ENCODE measurements around the gene LMOD1.
"Not testable (repeated sequence)": the region's sequence is repeated elsewhere in the genome, so short reads cannot be mapped to it uniquely, and the experiment has no call there.

The LMOD1 gene

GRCh38 chr1:201945863-201946223, 505 bp downstream of the LMOD1 start:
- no peak for DNase-seq

- DNase-seq, result no peak
Measured at GRCh38 chr1:201945157-201945556, 1.2 kb downstream of the LMOD1 start.

DNA sequence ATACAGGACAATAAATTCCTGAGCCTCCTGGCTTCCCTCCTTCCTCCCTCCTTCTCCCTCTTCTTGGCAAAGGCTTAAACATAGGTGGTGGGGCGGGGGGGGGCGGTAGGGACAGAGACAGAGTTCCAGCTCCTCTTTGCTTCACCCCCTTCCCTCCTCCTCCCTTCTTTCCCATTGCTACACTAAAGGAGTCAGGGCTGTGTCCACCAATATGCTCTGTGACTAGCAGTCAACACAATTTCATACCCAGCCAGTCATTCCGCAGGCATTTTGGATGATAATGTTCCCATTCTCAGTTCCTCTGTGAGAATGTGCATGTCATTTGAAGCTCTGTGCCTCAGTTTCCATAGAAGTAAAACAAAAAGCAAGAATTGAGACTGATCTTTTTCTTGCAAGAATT, 1.7 kb downstream of the LMOD1 start:
- DNase-seq, result no peak

- DNase-seq, result no peak
Measured at GRCh38 chr1:201944002-201944401, 2.3 kb downstream of the LMOD1 start.

DNA sequence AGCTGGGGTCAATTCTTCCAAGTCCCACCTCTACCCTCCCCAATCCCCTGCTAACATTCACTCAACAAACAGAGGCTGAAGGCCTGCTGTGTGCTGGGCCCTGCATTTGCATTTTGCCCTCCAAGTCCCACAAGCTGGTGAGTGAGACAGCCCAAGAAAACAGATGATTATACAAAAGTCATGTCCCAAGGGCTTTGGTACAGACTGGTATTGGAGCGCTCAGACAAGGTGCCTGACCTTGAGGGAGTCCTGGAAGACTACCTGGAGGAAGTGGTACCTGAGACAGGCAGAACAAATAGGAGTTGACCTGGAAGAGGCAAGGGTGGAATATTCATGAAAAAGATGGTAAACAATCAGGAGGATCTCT, 4.2 kb downstream of the LMOD1 start:
- DNase-seq, result no peak

DNA sequence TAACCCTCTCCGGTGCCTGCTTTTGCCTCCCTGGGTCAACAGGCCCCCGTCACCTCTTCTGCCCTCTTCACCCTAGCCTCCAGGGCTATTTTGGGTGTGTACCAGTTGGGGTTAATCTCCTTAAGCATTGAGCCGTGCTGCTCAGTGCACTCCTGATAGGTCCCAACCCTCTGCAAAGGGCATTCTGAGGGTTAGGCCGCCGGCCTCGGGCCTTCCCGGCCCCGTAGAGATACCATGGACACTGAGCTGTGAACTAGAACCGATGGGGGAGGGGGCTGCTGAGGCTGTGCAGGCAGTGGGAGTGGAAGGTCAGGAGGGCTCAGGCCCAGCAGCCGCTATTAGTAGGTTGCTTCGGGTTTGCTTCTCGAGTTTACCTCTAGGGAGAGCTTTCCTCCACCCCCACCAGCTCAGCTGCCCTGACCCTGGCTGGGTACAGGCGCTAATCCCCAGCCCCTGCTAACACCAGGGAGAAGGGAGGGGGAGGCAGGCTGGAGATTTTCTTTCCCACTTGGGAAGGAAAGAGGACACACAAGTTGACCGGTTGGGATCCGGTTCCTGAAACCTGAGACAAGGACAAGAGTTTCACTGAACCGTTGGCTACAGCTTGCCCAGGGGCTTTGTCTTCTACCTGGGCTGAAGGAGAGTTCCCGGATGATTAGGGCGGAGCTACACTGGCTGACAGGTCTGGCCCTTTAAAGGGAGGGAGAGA, 4.8 kb downstream of the LMOD1 start:
- DNase-seq, result no peak

DNA sequence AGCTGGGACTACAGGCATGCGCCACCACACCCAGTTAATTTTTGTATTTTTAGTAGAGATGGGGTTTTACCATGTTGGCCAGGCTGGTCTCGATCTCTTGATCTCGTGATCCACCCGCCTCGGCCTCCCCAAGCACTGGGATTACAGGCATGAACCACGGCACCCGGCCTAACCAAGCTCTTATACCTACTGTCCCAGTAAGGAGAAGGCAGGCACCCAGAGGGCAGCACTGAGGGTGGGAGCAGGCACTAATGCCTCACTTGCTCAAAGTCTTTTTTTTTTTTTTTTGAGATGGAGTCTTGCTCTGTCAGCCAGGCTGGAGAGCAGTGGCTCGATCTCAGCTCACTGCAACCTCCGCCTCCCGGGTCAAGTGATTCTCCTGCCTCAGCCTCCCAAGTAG, 6.0 kb downstream of the LMOD1 start:
- not testable (repeated sequence) for DNase-seq

DNA sequence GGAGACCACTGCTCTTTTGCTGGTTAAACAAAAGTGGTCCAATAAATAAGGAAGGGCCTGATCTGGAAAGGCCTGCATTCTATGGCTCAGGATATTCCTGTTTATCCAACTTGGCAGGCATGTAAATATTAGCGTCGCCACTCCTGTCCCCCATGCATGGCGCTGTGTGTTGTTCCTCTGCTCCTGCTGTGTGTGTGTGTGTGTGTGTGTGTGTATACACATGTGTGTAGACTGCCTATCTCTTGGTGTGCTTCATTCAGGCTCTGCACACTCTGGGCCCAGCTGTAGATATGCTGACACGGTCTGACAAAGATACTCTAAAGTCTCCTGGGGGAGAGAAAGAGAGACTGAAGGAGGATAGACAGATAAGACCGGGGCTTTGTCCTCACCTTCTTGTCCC, 6.8 kb downstream of the LMOD1 start:
- no peak for DNase-seq

- DNase-seq, result no peak
Measured at GRCh38 chr1:201939148-201939547, 7.2 kb downstream of the LMOD1 start.

DNA sequence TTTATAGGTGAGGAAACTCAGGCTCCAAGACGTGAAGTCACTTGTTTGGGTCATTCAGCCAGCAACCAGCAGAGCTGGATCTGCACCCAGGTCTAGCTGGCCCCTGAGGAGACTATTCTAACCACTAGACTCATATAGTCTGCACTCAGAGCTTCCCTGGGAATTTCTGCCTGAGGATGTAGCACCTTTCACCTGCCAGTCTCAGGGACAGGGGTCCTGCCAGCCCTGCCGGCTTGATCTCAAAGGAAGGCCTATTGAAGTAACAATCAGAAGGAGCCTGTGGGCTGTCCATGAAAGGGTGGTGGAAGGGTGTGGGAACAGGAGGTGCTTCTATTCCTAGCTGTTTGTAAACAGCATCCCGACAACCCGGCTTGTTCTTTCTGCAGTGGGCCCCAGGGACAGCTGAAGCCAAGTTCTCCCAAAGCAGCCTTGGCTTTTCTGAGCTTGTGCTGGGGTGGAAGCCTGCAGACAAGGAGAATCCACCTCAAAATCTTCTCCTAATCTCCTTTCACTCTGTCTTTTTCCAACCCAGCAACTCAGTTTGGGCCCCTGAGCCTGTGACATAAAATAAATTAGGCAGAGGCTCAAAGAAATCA, 7.8 kb downstream of the LMOD1 start:
- no peak for DNase-seq

DNA sequence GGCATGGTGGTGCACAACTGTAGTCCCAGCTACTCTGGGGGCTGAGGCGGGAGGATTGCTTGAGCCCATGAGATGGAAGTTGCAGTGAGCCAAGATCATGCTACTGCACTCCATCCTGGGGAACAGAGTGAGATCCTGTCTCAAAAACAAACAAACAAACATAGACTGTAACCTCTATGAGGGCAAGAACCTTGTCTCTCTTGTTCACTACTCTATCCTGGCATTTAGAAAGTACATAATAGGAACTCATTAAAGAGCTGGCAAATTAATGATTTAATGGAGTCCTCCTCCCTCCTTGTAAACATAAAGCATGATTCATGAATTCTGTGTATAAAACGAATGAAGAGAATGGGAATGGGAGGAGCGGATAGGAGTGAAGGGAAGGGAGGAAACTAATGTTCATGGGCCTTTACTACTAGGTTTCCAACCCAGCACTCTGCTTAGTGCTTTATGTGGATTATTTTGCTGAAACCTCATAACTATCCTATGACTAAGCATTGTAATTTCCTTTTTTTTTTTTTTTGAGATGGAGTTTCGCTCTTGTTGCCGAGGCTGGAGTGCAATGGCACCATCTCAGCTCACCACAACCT, 8.6 kb downstream of the LMOD1 start:
- no peak for DNase-seq

DNA sequence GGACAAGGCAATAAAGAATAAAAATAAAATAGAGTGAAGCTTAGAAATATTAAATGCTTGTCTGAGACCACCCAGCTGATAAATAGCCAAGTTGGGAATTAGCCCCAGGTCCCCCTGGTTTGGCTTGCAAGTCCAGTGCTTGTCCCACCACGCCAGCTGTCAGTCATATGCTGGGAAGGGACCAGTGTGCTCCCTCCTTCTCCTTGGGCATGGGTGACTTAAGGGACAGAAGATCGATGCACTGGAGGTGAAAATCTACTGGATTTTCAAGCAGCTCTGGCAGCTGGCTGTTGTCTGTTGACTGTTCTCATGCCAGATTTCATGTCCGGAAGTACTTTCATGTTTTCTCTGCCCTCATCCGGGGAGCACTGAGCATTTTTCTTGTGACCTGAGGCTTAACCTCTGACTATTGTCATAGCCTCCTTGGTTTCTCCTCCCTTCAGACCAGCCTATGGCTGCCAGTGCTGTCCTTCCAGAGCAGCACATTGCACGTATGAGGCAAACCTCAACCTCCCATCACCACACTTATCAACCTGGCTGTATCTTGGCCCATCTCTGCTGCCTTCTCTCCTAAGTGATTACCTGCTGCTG, 12.4 kb downstream of the LMOD1 start:
- DNase-seq, result no peak

DNA sequence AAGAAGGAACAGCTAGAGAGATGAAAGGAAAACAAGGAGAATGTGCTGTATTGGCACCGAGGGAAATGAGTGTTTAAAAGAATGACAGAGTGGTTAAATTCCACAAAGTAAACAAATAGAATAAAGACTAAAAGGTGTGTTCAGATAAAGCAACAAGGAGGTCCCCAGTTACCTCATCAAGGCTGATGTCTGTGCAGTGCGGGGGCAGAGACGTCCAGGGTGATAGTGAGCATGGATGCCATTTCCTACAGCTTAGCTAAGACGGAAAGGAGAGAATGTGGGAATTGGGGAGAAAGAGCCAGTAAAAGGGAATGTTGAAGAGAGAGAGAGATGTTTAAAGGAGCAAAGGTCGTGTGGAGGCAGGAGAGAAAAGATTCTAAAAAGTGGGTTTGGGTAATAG, 15.5 kb downstream of the LMOD1 start:
- no peak for DNase-seq

- no peak for DNase-seq
Measured at GRCh38 chr1:201930137-201930536, 16.2 kb downstream of the LMOD1 start.

GRCh38 chr1:201928266-201928665, 18.1 kb downstream of the LMOD1 start:
- no peak for DNase-seq

GRCh38 chr1:201925981-201926645, 20.2 kb downstream of the LMOD1 start:
- no peak for DNase-seq

- no peak for DNase-seq
Measured at GRCh38 chr1:201925301-201925567, 21.1 kb downstream of the LMOD1 start.

GRCh38 chr1:201921952-201922558, 24.3 kb downstream of the LMOD1 start:
- DNase-seq, result no peak

- DNase-seq, result no peak
Measured at GRCh38 chr1:201918343-201918742, 28.0 kb downstream of the LMOD1 start.

- no peak for DNase-seq
Measured at GRCh38 chr1:201917362-201918033, 28.9 kb downstream of the LMOD1 start.

DNA sequence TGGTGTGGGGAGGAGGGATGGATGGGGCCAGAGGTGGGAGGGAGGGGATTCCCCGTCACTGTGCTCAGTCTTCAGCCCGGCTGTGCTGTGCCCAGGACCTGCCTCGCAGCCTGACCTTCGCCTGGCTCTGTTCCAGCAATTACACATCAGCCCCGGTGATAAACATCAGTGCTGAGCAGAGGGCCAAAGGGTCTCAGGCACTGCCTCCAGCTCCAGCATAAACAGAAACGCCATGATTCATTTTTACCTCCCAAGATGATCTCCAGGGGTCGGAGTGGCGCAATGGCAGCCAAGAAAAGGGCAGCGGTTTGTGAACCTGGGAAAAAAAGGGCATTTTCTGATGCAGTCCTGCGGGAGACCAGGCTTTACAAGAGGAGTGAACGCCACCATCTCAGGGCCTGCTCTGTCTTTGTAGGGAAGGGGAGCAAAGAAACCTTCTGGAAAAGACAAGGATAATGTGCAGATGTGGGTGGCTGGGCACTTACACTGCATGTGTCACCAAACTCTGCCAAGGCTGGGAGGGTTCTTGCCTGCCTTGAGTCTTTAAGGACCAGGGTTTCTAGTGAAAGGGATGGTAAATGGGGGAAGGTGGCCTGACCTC, 29.6 kb downstream of the LMOD1 start:
- DNase-seq, result no peak

- no peak for DNase-seq
Measured at GRCh38 chr1:201914456-201915235, 31.7 kb downstream of the LMOD1 start.

Measured in bone marrow (tissue), 2 donors.